Measurements from ENCODE around the gene UBTD2. TPM values are rescaled to one million over a fixed set of nuclear protein-coding genes. Genes with fewer than 3 reads are reported as not detected.

The UBTD2 gene
- total RNA-seq, 4 donors from 2014 or later = 17.3 to 26.6 (median 20.2) TPM

DNA sequence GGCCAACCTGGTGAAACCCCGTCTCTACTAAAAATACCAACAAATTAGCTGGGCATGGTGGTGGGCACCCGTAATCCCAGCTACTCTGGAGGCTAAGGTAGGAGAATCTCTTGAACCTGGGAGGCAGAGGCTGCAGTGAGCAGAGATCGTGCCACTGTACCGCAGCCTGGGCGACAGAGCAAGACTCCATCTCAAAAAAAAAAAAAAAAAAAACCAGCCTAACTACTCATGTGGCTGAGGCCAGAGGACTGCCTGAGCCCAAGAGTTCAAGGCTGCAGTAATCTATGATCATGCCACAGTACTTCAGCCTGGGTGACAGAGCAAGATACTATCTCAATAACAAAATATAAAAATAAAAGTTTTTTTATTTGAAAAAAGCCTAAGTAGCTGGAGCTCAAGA, 3.2 kb downstream of the UBTD2 start:
- Histone ChIP-seq H3K9me3 (no peaks in the 10 kb centered on the region), H3K27ac (no peak overlapping the region), H3K27me3 (no peaks in the 10 kb centered on the region), H3K4me3 (no peak overlapping the region), H3K4me1 (peaks cover 0 to 50% (median 11%) of the 10 kb centered on the region in 3 donors), H3K36me3 (no peaks in the 10 kb centered on the region)
- TF ChIP-seq EP300 (IDR thresholded peaks at IDR 0.05) (no peak), POLR2A (IDR thresholded peaks at IDR 0.05) (no peak), POLR2AphosphoS5 (IDR thresholded peaks at IDR 0.05) (no peak)
- TF ChIP-seq, protein P1, sequence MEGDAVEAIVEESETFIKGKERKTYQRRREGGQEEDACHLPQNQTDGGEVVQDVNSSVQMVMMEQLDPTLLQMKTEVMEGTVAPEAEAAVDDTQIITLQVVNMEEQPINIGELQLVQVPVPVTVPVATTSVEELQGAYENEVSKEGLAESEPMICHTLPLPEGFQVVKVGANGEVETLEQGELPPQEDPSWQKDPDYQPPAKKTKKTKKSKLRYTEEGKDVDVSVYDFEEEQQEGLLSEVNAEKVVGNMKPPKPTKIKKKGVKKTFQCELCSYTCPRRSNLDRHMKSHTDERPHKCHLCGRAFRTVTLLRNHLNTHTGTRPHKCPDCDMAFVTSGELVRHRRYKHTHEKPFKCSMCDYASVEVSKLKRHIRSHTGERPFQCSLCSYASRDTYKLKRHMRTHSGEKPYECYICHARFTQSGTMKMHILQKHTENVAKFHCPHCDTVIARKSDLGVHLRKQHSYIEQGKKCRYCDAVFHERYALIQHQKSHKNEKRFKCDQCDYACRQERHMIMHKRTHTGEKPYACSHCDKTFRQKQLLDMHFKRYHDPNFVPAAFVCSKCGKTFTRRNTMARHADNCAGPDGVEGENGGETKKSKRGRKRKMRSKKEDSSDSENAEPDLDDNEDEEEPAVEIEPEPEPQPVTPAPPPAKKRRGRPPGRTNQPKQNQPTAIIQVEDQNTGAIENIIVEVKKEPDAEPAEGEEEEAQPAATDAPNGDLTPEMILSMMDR (IDR thresholded peaks at IDR 0.05) = no peak
- ATAC-seq = no peak
- WGBS, 2 donors (ENCODE audit: low coverage in 1 of 2) = 92% methylated on average over 3 to 4 of the region's 5 CpGs

- TF ChIP-seq EP300 (IDR thresholded peaks at IDR 0.05) = no peak
- TF ChIP-seq, protein P1 (IDR thresholded peaks at IDR 0.05) = no peak
- no peak for TF ChIP-seq POLR2A (IDR thresholded peaks at IDR 0.05)
- TF ChIP-seq POLR2AphosphoS5 (IDR thresholded peaks at IDR 0.05) = no peak
- WGBS, 2 donors (ENCODE audit: low coverage in 1 of 2) = 93 to 98% methylated on average over 8 to 9 of the region's 9 CpGs
- ATAC-seq = no peak
These were observed 5.2 kb downstream of the UBTD2 start for GRCh38 chr5:172278356-172278755.

DNA sequence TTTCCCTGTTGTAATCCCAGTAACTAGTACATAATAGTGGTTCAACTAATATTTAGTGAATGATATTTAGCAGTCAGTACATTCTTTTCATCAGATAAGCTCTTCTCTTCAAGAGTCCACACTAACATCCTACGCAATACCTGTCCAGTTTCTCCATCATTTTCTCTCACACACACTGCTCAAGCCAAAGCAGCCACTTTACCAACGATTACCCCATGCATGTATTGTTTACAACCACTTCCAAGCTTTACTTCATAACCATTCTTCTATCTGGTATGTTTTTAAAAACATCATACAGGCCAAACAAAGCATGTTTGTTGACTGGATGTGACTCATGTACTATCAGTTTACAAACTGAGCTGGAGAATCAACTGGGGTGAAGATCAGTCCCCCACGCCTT, 7.3 kb downstream of the UBTD2 start:
- no peak overlapping the region for H3K27ac ChIP-seq
- peaks cover 0 to 25% (median 2%) of the 10 kb centered on the region in 3 donors for H3K4me1 ChIP-seq
- no peak overlapping the region for H3K4me3 ChIP-seq
- 88 to 92% methylated on average over 3 of the region's 3 CpGs for WGBS, 2 donors (ENCODE audit: low coverage in 1 of 2)
- H3K9me3 ChIP-seq = no peaks in the 10 kb centered on the region
- TF ChIP-seq POLR2AphosphoS5 (IDR thresholded peaks at IDR 0.05) (no peak), EP300 (IDR thresholded peaks at IDR 0.05) (no peak), POLR2A (IDR thresholded peaks at IDR 0.05) (no peak)
- TF ChIP-seq, protein P1 (IDR thresholded peaks at IDR 0.05) = no peak
- ATAC-seq = no peak
- no peaks in the 10 kb centered on the region for H3K36me3 ChIP-seq
- H3K27me3 ChIP-seq = no peaks in the 10 kb centered on the region

More at GRCh38 chr5:172278356-172278755, 5.2 kb downstream of the UBTD2 start:
- Histone ChIP-seq H3K27me3 (no peaks in the 10 kb centered on the region), H3K36me3 (no peaks in the 10 kb centered on the region), H3K9me3 (no peaks in the 10 kb centered on the region), H3K27ac (no peak overlapping the region), H3K4me1 (peaks cover 0 to 42% (median 11%) of the 10 kb centered on the region in 3 donors), H3K4me3 (no peak overlapping the region)

DNA sequence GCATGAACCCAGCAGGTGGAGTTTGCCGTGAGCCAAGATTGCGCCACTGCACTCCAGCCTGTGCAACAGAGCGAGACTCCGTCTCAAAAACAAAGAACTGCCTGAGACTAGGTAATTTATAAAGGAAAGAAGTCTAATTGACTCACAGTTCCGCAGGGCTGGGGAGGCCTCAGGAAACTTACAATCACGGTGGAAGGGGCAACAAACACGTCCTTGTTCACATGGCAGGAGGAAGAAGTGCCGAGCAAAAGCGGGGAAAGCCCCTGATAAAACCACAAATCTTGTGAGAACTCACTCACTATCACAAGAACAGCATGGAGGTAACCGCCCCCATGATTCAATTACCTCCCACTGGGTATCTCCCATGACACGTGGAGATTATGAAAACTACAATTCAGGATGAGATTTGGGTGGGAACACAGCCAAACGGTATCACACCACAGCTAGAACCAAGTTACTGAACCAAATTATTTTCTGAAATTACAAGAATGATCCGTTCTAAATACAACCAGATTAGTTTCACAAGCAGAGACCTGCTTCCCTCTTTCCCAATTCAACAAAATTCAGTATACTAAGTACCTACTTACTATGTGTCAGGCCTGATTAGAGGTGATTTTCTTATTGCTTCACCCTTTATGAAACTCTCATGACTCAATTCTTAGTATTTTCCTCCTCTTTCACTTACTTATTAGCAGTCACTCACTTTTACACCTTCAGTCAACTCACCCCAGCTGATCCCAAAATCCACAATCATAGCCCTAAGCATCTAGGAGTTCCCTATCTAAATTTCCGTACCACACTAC, 8.4 kb downstream of the UBTD2 start:
- Histone ChIP-seq H3K4me3 (no peak overlapping the region), H3K27me3 (no peaks in the 10 kb centered on the region), H3K9me3 (no peaks in the 10 kb centered on the region), H3K36me3 (no peaks in the 10 kb centered on the region), H3K27ac (no peak overlapping the region), H3K4me1 (peaks cover 0 to 14% (median 0%) of the 10 kb centered on the region in 3 donors)
- no peak for TF ChIP-seq POLR2AphosphoS5 (IDR thresholded peaks at IDR 0.05)
- no peak for TF ChIP-seq EP300 (IDR thresholded peaks at IDR 0.05)
- no peak for TF ChIP-seq POLR2A (IDR thresholded peaks at IDR 0.05)
- 64 to 77% methylated on average over 3 to 10 of the region's 14 CpGs for WGBS, 2 donors (ENCODE audit: low coverage in 1 of 2)
- ATAC-seq = no peak

- Histone ChIP-seq H3K9me3 (no peaks in the 10 kb centered on the region), H3K36me3 (no peaks in the 10 kb centered on the region), H3K27ac (no peak overlapping the region), H3K27me3 (no peaks in the 10 kb centered on the region), H3K4me3 (no peak overlapping the region), H3K4me1 (peaks cover 0 to 24% (median 4%) of the 10 kb centered on the region in 3 donors)
- WGBS, 2 donors (ENCODE audit: low coverage in 1 of 2) = 66 to 88% methylated on average over 1 to 4 of the region's 4 CpGs
- ATAC-seq = no peak
- no peak for TF ChIP-seq POLR2AphosphoS5 (IDR thresholded peaks at IDR 0.05)
- TF ChIP-seq, protein P1 (IDR thresholded peaks at IDR 0.05) = no peak
- no peak for TF ChIP-seq POLR2A (IDR thresholded peaks at IDR 0.05)
- no peak for TF ChIP-seq EP300 (IDR thresholded peaks at IDR 0.05)
These were observed 15.6 kb downstream of the UBTD2 start for GRCh38 chr5:172267943-172268342.
